Thyroid gland (tissue), 4 donors: Measurements from ENCODE around the gene LANCL1. TPM values are rescaled to one million over a fixed set of nuclear protein-coding genes. Genes with fewer than 3 reads are reported as not detected.

Experiments
- DNase-seq, 2 donors: peaks; one replicate each; pipeline ENCODE4 v3.0.0-alpha.2; 2019
- H3K27ac ChIP-seq, 3 donors: fragments of 200-600 bp; sonication (generic); 1 replicate in 2 of 3; 2 replicates in 1 of 3; pipeline ENCODE4 v1.5.1; 2016 to 2019; ENCODE audit warnings: mild to moderate bottlenecking in 1 of 3, moderate library complexity in 1 of 3
- H3K27me3 ChIP-seq: fragments of 200-600 bp; sonication (generic); one replicate; pipeline ENCODE4 v1.5.1; 2019
- H3K36me3 ChIP-seq, 2 donors: fragments of 200-600 bp; sonication (generic); one replicate each; pipeline ENCODE4 v1.5.1; 2016 to 2019
- H3K4me1 ChIP-seq, 2 donors: fragments of 200-600 bp; sonication (generic); one replicate each; pipeline ENCODE4 v1.5.1; 2017 to 2019
- H3K4me3 ChIP-seq, 3 donors: fragments of 200-600 bp; sonication (generic); replicated peaks in 1 of 3; 1 replicate in 2 of 3; 2 replicates in 1 of 3; pipeline ENCODE4 v1.5.1; 2016; ENCODE audit warnings: mild to moderate bottlenecking in 1 of 3
- H3K9me3 ChIP-seq: fragments of 200-600 bp; sonication (generic); one replicate; pipeline ENCODE4 v1.5.1; 2017
- CTCF ChIP-seq, 6 experiments: fragments of 200-600 bp in 3 of 6; fragments of 450-650 bp in 3 of 6; sonication (generic) in 3 of 6; IDR thresholded peaks; one replicate each; pipeline ENCODE4 v1.5.1; 2016 to 2019; ENCODE audit warnings: antibody characterized with exemption in 6 of 6, mild to moderate bottlenecking in 2 of 6, inconsistent platforms in 1 of 6, moderate library complexity in 1 of 6
- POLR2A ChIP-seq, 2 donors: fragments of 450-650 bp; IDR thresholded peaks; one replicate each; pipeline ENCODE4 v1.6.1; 2017; ENCODE audit warnings: antibody characterized with exemption in 2 of 2, mild to moderate bottlenecking in 2 of 2, moderate library complexity in 1 of 2
- WGBS, 2 donors: methylation state at CpG; one replicate each; pipeline ENCODE4 v1.1.5; 2017; 5-methylcytosine and 5-hydroxymethylcytosine counted together
- intact Hi-C: fragments of 100-400 bp; cut with DNase I; formaldehyde crosslinking; loops from one replicate; pipeline ENCODE4 v1.15.1; 2023
- total RNA-seq, 4 donors: library from RNA; depleted of rRNA; stranded (reverse); fragments of >200 nt; gene quantifications; one replicate each; pipeline ENCODE4 v1.2.3, GENCODE V29; 2016

LANCL1 gene
- total RNA-seq, 4 donors from 2014 or later, result 30.7 to 33.2 (median 32.0) TPM

GRCh38 chr2:210517264-210517663, 40.7 kb upstream of the LANCL1 start:
- Histone ChIP-seq H3K9me3 (no peaks in the 10 kb centered on the region), H3K27ac (no peak overlapping the region), H3K27me3 (no peaks in the 10 kb centered on the region), H3K4me3 (no peak overlapping the region), H3K36me3 (no peaks in the 10 kb centered on the region), H3K4me1 (no peaks in the 10 kb centered on the region)
- intact Hi-C loops, result no loop called here
- TF ChIP-seq CTCF (IDR thresholded peaks at IDR 0.05), result no peak
- no peak for DNase-seq
- 89 to 94% methylated on average over 4 of the region's 4 CpGs for WGBS, 2 donors

GRCh38 chr2:210515911-210516310, 39.4 kb upstream of the LANCL1 start:
- no peaks in the 10 kb centered on the region for H3K4me1 ChIP-seq
- no peak overlapping the region for H3K27ac ChIP-seq
- no peak for TF ChIP-seq CTCF (IDR thresholded peaks at IDR 0.05)
- no peak for TF ChIP-seq POLR2A (IDR thresholded peaks at IDR 0.05)
- no peaks in the 10 kb centered on the region for H3K9me3 ChIP-seq
- 29 to 49% methylated on average over 2 of the region's 2 CpGs for WGBS, 2 donors
- no peaks in the 10 kb centered on the region for H3K36me3 ChIP-seq
- no peak for DNase-seq
- H3K27me3 ChIP-seq, result no peaks in the 10 kb centered on the region
- intact Hi-C loops, result no loop called here
- H3K4me3 ChIP-seq, result no peak overlapping the region

- no peak for DNase-seq
- Histone ChIP-seq H3K9me3 (no peaks in the 10 kb centered on the region), H3K36me3 (no peaks in the 10 kb centered on the region), H3K4me1 (no peaks in the 10 kb centered on the region), H3K27me3 (no peaks in the 10 kb centered on the region), H3K4me3 (no peak overlapping the region), H3K27ac (no peak overlapping the region)
- intact Hi-C loops, result no loop called here
- WGBS, 2 donors, result 60 to 62% methylated on average over 5 of the region's 5 CpGs
- TF ChIP-seq CTCF (IDR thresholded peaks at IDR 0.05), result no peak
- no peak for TF ChIP-seq POLR2A (IDR thresholded peaks at IDR 0.05)
Measured at GRCh38 chr2:210503725-210504191, 27.2 kb upstream of the LANCL1 start.

- WGBS, 2 donors, result 11 to 14% methylated on average over 7 of the region's 7 CpGs
- H3K4me3 ChIP-seq, result no peak overlapping the region
- H3K36me3 ChIP-seq, result no peaks in the 10 kb centered on the region
Measured at GRCh38 chr2:210503001-210503623, 26.6 kb upstream of the LANCL1 start.

More at GRCh38 chr2:210503001-210503623, 26.6 kb upstream of the LANCL1 start:
- no peak for TF ChIP-seq POLR2A (IDR thresholded peaks at IDR 0.05)
- TF ChIP-seq CTCF (IDR thresholded peaks at IDR 0.05), result peak; percentile 56 to 94 (median 68)
- Histone ChIP-seq H3K27ac (no peak overlapping the region), H3K27me3 (no peaks in the 10 kb centered on the region), H3K4me1 (no peaks in the 10 kb centered on the region), H3K9me3 (no peaks in the 10 kb centered on the region)
- intact Hi-C loops, result no loop called here
- DNase-seq, result peak; percentile 29 to 57
